ENCODE data around the gene LRRC63. TPM values are rescaled to one million over a fixed set of nuclear protein-coding genes. Genes with fewer than 3 reads are reported as not detected.

LRRC63 gene
- polyA plus RNA-seq, 1 of the 3 experiments (the other 2 are of a cell fraction): 0.03 TPM

DNA sequence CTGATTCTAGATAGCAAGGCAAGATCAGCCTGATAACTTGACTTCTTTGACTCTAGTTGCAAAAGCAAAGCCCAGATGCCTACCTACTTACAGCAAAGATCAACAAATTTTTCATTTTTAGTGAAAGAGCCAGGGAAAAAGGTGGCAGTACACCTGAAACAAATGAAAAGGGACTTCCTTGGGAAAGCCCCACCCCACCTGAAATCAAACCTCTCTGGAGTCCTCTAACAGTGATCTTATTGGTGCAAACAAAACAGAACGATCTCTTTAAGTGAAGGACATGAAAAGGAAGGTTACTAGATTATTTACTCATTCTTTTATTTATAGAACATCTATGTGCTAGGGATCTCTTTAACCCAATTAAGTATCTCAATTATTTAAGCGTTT is 29.2 kb upstream of the LRRC63 start:
- ChIA-PET CTCF (interaction anchor here (0.6 to 1.4 kb wide), 2 partner anchors 14 to 399 kb away, joined by 3 read pairs; no protein-coding TSS in a partner anchor), POLR2A (no interaction called here)
- no peaks in the 10 kb centered on the region for H3K27me3 ChIP-seq (ENCODE audit: insufficient read depth)
- TF ChIP-seq GABPA (IDR thresholded peaks at IDR 0.05; ENCODE audit: low read depth) (no peak), RAD21 (IDR thresholded peaks at IDR 0.05; ENCODE audit: low read length) (no peak), NFIC (IDR thresholded peaks at IDR 0.05; ENCODE audit: borderline replicate concordance) (no peak), SIN3A (IDR thresholded peaks at IDR 0.05; ENCODE audit: borderline replicate concordance, low read depth, low read length) (no peak), POLR2AphosphoS5 (IDR thresholded peaks at IDR 0.05; ENCODE audit: low read depth, low read length) (no peak), NRF1 (IDR thresholded peaks at IDR 0.05; ENCODE audit: low read depth, low read length) (no peak), TEAD4 (IDR thresholded peaks at IDR 0.05; ENCODE audit: borderline replicate concordance, insufficient read depth) (no peak), MXI1 (IDR thresholded peaks at IDR 0.05; ENCODE audit: low read depth, low read length) (no peak), ELF1 (IDR thresholded peaks at IDR 0.05) (no peak), FOSL2 (IDR thresholded peaks at IDR 0.05; ENCODE audit: borderline replicate concordance, low read depth) (no peak), TCF12 (IDR thresholded peaks at IDR 0.05) (no peak), EZH2phosphoT487 (IDR thresholded peaks at IDR 0.05; ENCODE audit: borderline replicate concordance, low read depth) (no peak), JUND (IDR thresholded peaks at IDR 0.05) (no peak), RFX5 (IDR thresholded peaks at IDR 0.05; ENCODE audit: low read length) (no peak)
- TF ChIP-seq, protein P1, sequence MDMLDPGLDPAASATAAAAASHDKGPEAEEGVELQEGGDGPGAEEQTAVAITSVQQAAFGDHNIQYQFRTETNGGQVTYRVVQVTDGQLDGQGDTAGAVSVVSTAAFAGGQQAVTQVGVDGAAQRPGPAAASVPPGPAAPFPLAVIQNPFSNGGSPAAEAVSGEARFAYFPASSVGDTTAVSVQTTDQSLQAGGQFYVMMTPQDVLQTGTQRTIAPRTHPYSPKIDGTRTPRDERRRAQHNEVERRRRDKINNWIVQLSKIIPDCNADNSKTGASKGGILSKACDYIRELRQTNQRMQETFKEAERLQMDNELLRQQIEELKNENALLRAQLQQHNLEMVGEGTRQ (IDR thresholded peaks at IDR 0.05; ENCODE audit: borderline replicate concordance, low read depth, low read length): no peak
- TF ChIP-seq, protein P2, sequence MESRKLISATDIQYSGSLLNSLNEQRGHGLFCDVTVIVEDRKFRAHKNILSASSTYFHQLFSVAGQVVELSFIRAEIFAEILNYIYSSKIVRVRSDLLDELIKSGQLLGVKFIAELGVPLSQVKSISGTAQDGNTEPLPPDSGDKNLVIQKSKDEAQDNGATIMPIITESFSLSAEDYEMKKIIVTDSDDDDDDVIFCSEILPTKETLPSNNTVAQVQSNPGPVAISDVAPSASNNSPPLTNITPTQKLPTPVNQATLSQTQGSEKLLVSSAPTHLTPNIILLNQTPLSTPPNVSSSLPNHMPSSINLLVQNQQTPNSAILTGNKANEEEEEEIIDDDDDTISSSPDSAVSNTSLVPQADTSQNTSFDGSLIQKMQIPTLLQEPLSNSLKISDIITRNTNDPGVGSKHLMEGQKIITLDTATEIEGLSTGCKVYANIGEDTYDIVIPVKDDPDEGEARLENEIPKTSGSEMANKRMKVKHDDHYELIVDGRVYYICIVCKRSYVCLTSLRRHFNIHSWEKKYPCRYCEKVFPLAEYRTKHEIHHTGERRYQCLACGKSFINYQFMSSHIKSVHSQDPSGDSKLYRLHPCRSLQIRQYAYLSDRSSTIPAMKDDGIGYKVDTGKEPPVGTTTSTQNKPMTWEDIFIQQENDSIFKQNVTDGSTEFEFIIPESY (IDR thresholded peaks at IDR 0.05; ENCODE audit: borderline replicate concordance, low read depth): no peak
- TF ChIP-seq, protein P3, sequence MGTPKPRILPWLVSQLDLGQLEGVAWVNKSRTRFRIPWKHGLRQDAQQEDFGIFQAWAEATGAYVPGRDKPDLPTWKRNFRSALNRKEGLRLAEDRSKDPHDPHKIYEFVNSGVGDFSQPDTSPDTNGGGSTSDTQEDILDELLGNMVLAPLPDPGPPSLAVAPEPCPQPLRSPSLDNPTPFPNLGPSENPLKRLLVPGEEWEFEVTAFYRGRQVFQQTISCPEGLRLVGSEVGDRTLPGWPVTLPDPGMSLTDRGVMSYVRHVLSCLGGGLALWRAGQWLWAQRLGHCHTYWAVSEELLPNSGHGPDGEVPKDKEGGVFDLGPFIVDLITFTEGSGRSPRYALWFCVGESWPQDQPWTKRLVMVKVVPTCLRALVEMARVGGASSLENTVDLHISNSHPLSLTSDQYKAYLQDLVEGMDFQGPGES (IDR thresholded peaks at IDR 0.05; ENCODE audit: low read depth, low read length): no peak
- TF ChIP-seq, protein P4, sequence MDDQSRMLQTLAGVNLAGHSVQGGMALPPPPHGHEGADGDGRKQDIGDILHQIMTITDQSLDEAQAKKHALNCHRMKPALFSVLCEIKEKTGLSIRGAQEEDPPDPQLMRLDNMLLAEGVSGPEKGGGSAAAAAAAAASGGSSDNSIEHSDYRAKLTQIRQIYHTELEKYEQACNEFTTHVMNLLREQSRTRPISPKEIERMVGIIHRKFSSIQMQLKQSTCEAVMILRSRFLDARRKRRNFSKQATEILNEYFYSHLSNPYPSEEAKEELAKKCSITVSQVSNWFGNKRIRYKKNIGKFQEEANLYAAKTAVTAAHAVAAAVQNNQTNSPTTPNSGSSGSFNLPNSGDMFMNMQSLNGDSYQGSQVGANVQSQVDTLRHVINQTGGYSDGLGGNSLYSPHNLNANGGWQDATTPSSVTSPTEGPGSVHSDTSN (IDR thresholded peaks at IDR 0.05): no peak
- TF ChIP-seq, protein P5, sequence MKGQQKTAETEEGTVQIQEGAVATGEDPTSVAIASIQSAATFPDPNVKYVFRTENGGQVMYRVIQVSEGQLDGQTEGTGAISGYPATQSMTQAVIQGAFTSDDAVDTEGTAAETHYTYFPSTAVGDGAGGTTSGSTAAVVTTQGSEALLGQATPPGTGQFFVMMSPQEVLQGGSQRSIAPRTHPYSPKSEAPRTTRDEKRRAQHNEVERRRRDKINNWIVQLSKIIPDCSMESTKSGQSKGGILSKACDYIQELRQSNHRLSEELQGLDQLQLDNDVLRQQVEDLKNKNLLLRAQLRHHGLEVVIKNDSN (IDR thresholded peaks at IDR 0.05; ENCODE audit: borderline replicate concordance, low read depth): no peak
- TF ChIP-seq, protein P6, sequence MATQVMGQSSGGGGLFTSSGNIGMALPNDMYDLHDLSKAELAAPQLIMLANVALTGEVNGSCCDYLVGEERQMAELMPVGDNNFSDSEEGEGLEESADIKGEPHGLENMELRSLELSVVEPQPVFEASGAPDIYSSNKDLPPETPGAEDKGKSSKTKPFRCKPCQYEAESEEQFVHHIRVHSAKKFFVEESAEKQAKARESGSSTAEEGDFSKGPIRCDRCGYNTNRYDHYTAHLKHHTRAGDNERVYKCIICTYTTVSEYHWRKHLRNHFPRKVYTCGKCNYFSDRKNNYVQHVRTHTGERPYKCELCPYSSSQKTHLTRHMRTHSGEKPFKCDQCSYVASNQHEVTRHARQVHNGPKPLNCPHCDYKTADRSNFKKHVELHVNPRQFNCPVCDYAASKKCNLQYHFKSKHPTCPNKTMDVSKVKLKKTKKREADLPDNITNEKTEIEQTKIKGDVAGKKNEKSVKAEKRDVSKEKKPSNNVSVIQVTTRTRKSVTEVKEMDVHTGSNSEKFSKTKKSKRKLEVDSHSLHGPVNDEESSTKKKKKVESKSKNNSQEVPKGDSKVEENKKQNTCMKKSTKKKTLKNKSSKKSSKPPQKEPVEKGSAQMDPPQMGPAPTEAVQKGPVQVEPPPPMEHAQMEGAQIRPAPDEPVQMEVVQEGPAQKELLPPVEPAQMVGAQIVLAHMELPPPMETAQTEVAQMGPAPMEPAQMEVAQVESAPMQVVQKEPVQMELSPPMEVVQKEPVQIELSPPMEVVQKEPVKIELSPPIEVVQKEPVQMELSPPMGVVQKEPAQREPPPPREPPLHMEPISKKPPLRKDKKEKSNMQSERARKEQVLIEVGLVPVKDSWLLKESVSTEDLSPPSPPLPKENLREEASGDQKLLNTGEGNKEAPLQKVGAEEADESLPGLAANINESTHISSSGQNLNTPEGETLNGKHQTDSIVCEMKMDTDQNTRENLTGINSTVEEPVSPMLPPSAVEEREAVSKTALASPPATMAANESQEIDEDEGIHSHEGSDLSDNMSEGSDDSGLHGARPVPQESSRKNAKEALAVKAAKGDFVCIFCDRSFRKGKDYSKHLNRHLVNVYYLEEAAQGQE (IDR thresholded peaks at IDR 0.05; ENCODE audit: low read depth, low read length): no peak
- no peak overlapping the region for H3K4me3 ChIP-seq (ENCODE audit: low read depth in 2 of 2, low read length in 1 of 2)
- H3K9me3 ChIP-seq: 0 out of 2 replicates have a peak, but pooled peaks cover 3% of the 10 kb centered on the region
- no peak overlapping the region for H2AFZ ChIP-seq (ENCODE audit: low read depth)
- H3K9me2 ChIP-seq: no peaks in the 10 kb centered on the region
- no peak overlapping the region for H3K27ac ChIP-seq (ENCODE audit: low read depth in 2 of 2, low read length in 1 of 2)
- H4K20me1 ChIP-seq (ENCODE audit: insufficient read depth): no peaks in the 10 kb centered on the region
- no peaks in the 10 kb centered on the region; a peak in 1 of 4 replicates for H3K4me1 ChIP-seq (ENCODE audit: control insufficient read depth in 1 of 2, insufficient read depth in 2 of 2, low read depth in 1 of 2, low read length in 1 of 2)
- no peaks in the 10 kb centered on the region for H3K36me3 ChIP-seq (replicated peaks in 1 of 2; ENCODE audit: control insufficient read depth in 1 of 2, insufficient read depth in 2 of 2, low read length in 1 of 2)
- H3K9ac ChIP-seq: no peak overlapping the region
- no peaks in the 10 kb centered on the region for H3K79me2 ChIP-seq (ENCODE audit: insufficient read depth)
- H3F3A ChIP-seq (replicated peaks; ENCODE audit: insufficient read depth): no peaks in the 10 kb centered on the region
- WGBS (ENCODE audit: low lambda C conversion rate): 36% methylated on average over 2 of the region's 2 CpGs
- no peak for DNase-seq
- no peak overlapping the region for H3K4me2 ChIP-seq
